Limb (tissue), 2 donors: ENCODE measurements around the gene TLCD1.
A peak's percentile ranks its signal among the peaks of the same experiment; 100 is the strongest.

Experiments
- DNase-seq, 2 donors: peaks; one replicate each; pipeline ENCODE4 v3.0.0-alpha.2; 2016; ENCODE audit errors: extremely low spot score in 2 of 2

TLCD1 gene

DNA sequence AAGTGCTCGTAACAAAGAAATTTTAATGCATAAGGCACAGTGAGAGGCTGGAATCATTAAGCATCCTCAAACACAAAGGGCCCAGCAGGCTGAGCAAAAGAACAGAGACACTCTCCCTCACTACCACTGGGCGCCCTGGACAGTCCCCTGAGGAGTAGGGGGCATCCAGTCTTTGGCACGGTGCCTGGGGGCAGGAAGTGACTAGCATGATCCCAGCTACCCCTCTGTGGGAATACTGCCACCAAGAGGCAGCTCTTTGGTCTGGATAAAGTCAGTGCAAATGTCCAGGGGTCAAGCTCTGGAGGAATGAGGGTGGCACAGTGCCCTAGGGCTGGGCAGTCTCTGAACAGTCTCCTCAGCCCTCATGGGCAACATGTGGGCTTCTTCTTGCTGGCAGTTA lies 11.8 kb downstream of the TLCD1 start:
- no peak for DNase-seq

DNA sequence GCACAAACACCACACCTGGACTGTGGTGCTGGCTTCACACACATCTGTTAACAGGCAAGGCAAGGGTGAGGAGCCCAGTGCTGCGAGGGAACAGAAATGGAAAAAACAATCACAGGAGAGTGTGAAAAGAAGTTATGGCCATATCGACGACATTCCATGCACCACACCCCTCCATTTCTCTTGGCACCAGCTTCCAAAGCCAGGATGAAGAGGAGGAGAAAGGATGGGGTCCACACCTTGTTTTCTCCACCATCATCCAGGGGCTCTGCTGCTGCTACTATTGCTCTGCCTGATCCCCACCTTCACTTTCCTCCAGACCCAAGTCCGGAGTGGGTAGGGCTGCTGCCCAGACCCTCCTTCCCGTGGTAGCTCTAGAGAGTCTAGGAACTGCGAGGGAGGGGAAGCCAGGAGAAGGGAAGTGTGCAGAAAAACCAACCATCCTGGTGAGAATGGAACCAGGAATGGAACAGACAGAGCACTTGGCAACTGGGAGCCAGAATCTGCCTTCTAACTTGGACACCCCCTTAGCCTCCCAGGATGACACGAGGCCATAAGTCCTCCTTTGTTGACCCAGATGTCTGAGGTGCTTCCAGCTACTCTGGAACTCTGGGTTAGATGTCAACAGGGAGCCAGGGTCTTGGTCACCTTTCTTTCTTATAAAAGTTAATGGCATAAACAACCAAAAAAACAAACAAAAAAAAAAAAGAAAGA lies 13.2 kb downstream of the TLCD1 start:
- no peak for DNase-seq

DNA sequence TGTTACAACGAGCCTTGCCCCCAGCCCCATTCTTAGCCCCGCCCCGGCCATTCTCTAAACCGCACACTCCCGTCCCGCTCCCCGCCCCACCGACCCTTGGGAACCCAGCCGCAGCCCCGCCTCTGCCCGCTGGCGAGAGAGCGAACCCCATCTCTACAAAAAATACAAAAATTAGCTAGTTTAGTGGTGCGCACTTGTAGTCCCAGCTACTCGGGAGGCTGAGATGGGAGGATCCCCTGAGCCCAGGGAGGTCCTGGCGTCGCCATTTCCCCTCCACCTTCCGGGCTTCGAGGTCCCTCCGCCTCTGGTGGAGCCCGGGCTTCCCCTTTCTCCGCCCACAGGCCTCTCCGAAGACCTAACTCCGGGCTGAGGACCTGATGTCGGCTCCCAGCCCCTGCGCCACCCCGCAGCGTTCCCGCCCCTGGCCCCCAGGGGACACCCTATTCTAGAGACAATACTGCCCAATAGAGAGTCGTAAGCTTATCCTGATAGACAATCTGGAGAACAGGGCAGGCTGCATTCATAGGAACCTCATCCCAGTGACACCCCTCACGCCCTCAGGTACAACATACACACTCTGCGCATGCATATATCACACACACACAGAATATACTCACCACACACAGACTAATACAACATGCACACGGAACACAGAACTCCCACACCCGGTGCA lies 13.9 kb downstream of the TLCD1 start:
- DNase-seq, result no peak

GRCh38 chr17:28711723-28712031 lies 14.4 kb downstream of the TLCD1 start, which contains the start of gene PROCA1:
Gene PROCA1, minus strand, starts transcription at chr17:28711888. Its CDS starts 228 bp downstream, at chr17:28711660.
- no peak for DNase-seq

GRCh38 chr17:28710861-28711722 lies 14.9 kb downstream of the TLCD1 start:
- peak; percentile 94 to 98 for DNase-seq

- DNase-seq, result no peak
Observed at GRCh38 chr17:28707339-28707720, 18.7 kb downstream of the TLCD1 start.

- no peak for DNase-seq
Observed at GRCh38 chr17:28706471-28707338, 19.3 kb downstream of the TLCD1 start.

GRCh38 chr17:28705728-28706334 lies 20.2 kb downstream of the TLCD1 start:
- DNase-seq, result no peak

DNA sequence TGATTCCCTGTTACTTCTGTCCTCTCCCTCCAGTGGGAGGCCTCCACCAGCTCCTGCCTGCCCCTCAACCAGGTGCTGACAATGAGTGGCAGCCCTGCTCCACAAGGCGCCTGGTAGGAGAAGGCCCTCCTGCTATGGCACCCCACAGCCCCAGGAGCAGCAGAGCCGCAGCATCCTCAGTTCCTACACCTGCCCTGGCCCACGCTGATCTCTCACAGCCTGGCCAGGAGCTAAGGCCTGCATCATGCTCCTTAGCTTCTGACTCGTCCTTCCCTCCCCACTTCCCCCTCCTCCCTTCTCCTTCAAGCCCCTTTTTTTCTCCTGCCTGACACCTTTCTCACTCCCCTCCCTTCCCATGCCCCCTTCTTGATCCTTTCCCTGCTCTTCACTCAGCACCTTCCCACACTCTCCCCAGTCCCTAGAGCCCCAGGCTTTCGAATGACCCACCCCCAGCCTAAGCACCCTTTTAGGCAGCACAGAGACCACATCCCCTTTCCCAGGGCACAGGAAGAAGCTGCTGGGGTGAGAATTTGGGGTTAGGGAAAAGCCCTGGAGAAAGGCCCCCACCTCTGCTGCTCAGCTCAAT lies 20.9 kb downstream of the TLCD1 start:
- DNase-seq, result no peak

- no peak for DNase-seq
Observed at GRCh38 chr17:28704219-28704858, 21.7 kb downstream of the TLCD1 start.

- no peak for DNase-seq
Observed at GRCh38 chr17:28703552-28704218, 22.3 kb downstream of the TLCD1 start.

DNA sequence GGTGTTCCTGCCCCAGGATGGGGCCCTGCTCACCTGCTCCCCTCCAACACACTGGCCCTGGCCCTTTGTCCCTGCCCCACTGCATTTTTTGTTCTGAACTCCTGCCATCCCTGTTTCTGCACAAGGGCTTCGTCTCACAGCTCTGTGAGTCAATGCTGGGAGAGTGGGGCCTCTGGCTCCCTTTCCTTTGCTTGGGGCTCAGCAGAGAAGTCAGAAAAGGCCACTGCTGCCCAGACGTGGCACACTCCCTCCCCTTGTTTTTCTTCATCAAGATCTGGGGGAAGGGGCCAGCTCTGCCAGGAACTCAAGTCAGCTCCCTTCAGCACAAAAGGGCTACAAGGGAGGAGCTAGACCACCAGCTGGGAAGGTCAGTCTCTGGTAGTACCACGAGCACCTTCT lies 23.3 kb downstream of the TLCD1 start:
- no peak for DNase-seq

DNA sequence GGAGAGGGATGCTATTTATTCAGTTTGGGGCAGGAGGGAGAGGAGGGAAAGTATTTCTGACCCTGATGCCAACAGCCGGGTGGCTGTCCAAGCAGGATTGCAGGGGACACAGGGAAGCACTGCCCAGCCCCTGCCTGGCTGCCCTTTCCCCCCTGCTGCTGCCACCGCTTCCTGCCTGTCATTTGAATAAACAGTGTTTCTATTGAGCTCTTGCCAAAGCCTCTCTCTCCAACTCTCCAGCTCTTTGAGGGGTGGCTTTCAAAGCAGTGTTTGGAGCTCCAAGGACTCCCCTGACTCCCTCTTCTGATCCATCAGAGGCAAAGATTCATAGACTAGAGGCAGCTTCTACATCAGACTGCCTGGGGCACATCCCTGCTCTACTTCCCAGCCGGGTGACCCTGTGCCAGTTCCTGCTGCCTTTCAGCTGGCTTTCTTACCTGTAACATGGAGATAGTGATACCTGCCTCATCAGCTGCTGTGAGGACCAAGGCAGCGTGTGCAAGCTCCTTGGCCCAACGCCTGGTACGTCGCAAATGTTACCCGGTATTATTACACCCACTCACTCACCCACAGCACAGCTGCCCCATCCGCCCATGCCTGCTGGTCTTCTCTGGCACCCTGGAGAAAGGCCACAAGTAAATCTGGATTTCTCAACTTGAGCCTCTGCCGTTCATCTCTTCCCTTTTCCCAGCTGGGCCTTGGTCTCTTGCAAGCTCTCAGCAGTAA lies 23.8 kb downstream of the TLCD1 start:
- no peak for DNase-seq

GRCh38 chr17:28700830-28701492 lies 25.1 kb downstream of the TLCD1 start:
- no peak for DNase-seq

DNA sequence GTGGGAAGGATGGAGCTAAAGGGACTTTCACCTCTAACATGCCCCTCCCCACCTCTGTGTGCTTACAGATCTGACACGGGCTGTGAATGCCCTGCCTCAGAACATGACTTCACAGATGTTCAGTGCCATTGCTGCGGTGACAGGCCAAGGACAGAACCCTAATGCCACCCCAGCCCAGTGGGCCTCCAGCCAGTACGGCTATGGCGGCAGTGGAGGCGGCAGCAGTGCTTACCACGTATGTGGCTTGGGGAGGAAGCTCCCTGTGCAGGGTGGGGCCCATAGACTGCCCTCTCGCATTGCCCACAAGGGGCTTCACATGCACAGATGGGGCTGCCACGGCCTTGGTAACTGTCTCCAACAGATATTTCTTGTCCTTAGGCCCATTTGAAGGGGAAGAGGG lies 25.8 kb downstream of the TLCD1 start:
- no peak for DNase-seq

- DNase-seq, result no peak
Observed at GRCh38 chr17:28698253-28698941, 27.6 kb downstream of the TLCD1 start.

DNA sequence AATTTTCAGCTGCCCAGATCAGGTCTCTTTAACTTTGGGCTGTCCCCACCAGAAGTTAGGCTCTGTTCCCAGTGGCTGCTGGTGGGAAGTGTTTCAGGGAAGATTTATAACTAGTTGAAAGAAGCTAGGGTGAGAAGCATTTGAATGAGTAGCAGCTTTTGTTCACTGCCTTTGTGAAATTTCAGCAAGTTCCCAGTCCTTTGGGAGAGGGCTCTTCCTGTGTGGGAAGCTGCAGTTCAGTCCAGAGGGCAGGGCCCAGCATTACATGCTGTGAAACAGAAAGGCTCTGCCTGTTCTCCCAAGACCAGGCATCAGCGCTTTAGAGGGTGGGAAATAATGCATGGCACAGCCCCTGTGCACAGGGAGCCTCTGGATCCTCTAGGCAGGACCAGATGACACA lies 32.2 kb downstream of the TLCD1 start:
- DNase-seq, result no peak

DNA sequence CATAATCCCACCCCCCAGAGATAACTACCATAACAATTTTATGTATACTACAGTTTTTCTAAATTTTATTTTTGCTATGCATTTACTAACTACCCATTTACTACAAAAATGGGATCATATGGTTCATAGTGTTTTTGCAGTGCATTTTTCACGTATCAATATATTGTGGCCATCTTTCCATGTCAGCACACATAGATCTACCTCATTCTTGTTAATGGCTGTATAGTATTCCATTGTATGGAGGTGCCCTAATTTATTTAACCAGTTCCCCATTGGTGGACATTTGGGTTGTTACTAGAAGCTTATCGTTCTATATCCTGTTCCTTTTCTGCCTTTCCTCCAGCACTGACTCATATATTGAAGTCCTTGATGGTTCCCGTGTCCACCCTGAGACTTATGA lies 37.0 kb downstream of the TLCD1 start:
- no peak for DNase-seq
